ENCODE measurements around the gene EEF1A2. TPM values are rescaled to one million over a fixed set of nuclear protein-coding genes. Genes with fewer than 3 reads are reported as not detected.

EEF1A2 gene
- total RNA-seq, 1 donor from 2014 or later = 0.54 TPM

DNA sequence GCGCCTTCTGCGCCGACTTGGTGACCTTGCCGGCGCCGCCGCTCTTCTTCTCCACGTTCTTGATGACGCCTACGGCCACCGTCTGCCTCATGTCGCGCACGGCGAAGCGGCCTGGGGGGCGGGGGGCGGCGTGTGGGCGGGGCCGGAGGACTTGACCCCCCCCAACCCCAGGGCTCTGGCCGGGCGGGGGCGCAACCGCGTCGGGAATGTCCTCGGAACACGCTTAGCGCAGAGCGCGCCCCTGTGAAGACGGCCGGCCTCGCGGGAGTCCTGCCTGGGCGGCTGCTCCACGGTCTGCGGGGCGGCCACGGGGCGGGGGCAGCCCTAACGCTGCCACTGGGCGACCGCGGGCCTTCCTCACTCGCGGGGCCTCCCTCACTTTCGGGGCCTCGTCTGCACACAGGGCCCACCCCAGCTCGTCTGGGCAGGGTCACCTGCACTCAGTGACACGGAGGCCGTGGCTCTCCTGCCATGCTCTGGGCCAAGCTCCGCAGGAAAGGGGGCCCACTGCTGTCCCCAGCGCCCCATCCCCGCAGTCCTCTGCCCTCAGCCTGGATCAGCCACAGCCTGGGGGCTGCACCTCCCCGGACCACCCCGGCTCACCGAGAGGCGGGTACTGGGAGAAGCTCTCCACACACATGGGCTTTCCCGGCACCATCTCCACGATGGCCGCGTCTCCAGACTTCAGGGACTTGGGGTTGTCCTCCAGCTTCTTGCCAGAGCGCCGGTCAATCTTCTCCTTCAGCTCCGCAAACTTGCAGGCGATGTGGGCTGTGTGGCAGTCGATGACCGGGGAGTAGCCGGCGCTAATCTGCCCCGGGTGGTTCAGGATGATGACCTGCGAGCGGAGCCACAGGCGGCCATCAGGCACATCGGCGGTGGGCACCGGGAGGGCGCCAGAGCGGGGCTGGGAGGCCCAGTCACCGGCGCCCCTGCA, 10.3 kb downstream of the EEF1A2 start:
- Histone ChIP-seq H3K4me3 (peak overlapping the region; percentile 50), H3K27ac (no peak overlapping the region), H3K4me2 (peak overlapping the region; percentile 88), H4K20me1 (ENCODE audit: low read depth) (peaks cover 18% of the 10 kb centered on the region), H2AFZ (replicated peaks) (no peak overlapping the region), H3F3A (ENCODE audit: low read depth) (no peaks in the 10 kb centered on the region), H3K4me1 (peaks cover 7% of the 10 kb centered on the region), H3K27me3 (peaks cover 68% of the 10 kb centered on the region), H3K79me2 (ENCODE audit: low read depth) (no peaks in the 10 kb centered on the region), H3K36me3 (no peaks in the 10 kb centered on the region), H3K9me3 (ENCODE audit: low read depth) (no peaks in the 10 kb centered on the region), H3K9ac (no peak overlapping the region)
- peak; percentile 70 for DNase-seq (ENCODE audit: low spot score)
- Mint-ChIP-seq H3K27ac (no peak overlapping the region), H3K36me3 (peaks cover 3% of the 10 kb centered on the region), H3K4me3 (no peak overlapping the region), H3K9me3 (peaks cover 10% of the 10 kb centered on the region), H3K4me1 (peaks cover 6% of the 10 kb centered on the region), H3K27me3 (ENCODE audit: insufficient read depth, low read depth) (peaks cover 24% of the 10 kb centered on the region)
- TF ChIP-seq, protein P1, sequence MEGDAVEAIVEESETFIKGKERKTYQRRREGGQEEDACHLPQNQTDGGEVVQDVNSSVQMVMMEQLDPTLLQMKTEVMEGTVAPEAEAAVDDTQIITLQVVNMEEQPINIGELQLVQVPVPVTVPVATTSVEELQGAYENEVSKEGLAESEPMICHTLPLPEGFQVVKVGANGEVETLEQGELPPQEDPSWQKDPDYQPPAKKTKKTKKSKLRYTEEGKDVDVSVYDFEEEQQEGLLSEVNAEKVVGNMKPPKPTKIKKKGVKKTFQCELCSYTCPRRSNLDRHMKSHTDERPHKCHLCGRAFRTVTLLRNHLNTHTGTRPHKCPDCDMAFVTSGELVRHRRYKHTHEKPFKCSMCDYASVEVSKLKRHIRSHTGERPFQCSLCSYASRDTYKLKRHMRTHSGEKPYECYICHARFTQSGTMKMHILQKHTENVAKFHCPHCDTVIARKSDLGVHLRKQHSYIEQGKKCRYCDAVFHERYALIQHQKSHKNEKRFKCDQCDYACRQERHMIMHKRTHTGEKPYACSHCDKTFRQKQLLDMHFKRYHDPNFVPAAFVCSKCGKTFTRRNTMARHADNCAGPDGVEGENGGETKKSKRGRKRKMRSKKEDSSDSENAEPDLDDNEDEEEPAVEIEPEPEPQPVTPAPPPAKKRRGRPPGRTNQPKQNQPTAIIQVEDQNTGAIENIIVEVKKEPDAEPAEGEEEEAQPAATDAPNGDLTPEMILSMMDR (IDR thresholded peaks at IDR 0.05) = peak; percentile 11
- peak; percentile 70 for TF ChIP-seq EZH2 (IDR thresholded peaks at IDR 0.05)
- TF ChIP-seq EZH2phosphoT487 (IDR thresholded peaks at IDR 0.05) = peak; percentile 47

DNA sequence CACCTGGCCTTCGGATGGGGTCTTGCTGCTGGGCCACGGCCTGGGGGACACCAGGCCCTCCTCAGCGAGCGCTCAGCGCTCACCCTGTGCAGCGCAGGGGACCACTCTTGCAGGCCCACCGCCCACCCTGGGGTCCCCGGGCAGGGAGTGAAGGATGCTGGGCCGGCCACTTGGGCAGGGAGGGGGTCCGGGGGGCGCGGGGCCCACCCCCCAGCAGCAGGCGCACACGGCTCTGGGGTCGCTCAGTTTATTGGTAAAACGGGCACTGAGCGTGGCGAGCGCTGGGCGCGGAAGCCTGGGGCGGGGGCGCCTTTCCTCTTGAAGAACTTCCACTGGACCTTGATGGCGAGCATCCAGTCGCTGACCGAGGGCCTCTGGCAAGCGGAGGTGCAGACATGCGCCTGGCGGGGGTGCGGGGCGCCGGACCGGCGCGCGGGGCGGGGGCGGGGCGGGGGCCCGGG, 11.1 kb downstream of the EEF1A2 start:
- Histone ChIP-seq H3K4me1 (peaks cover 7% of the 10 kb centered on the region), H3K36me3 (no peaks in the 10 kb centered on the region), H3F3A (ENCODE audit: low read depth) (no peaks in the 10 kb centered on the region), H4K20me1 (ENCODE audit: low read depth) (peaks cover 18% of the 10 kb centered on the region), H3K9me3 (ENCODE audit: low read depth) (no peaks in the 10 kb centered on the region), H3K27me3 (peaks cover 68% of the 10 kb centered on the region), H3K79me2 (ENCODE audit: low read depth) (no peaks in the 10 kb centered on the region), H3K4me3 (peak overlapping the region; percentile 30), H3K9ac (no peak overlapping the region), H3K27ac (no peak overlapping the region), H2AFZ (replicated peaks) (no peak overlapping the region), H3K4me2 (peak overlapping the region; percentile 88)
- Mint-ChIP-seq H3K27ac (no peak overlapping the region), H3K27me3 (ENCODE audit: insufficient read depth, low read depth) (peaks cover 24% of the 10 kb centered on the region), H3K4me3 (no peak overlapping the region), H3K36me3 (peaks cover 3% of the 10 kb centered on the region), H3K9me3 (peaks cover 10% of the 10 kb centered on the region), H3K4me1 (peaks cover 8% of the 10 kb centered on the region)
- TF ChIP-seq EZH2phosphoT487 (IDR thresholded peaks at IDR 0.05) (no peak), EZH2 (IDR thresholded peaks at IDR 0.05) (peak; percentile 77)
- TF ChIP-seq, protein P1 (IDR thresholded peaks at IDR 0.05) = no peak
- no peak for DNase-seq (ENCODE audit: low spot score)

DNA sequence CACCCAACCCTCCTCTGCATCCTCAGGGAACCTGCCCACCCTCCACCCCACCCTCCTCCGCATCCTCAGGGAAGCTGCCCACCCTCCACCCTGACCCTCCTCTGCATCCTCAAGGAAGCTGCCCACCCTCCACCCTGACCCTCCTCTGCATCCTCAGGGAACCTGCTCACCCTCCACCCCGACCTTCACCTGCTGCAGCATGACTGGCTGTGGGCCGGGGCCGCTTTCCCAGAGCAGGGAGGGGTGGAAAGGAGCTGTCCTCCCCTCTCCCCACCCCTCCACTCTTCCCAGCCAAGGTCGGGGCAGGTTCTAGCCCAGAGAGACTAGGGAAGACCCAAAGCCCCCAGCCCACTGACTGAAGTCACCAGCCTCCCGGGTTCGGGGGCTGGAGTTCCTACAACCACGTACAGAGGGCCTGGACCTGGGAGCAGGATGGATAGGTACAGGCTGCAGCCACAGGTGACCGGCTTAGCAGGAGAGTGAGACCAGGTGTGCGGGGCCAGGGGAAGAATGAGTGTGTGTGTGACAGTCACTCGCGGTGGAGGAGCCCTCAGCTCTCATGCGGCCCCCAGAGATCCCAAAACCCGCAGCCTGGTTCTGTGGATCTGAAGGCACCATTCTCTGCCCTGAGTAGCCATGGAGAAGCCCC, 11.6 kb downstream of the EEF1A2 start:
- Histone ChIP-seq H4K20me1 (ENCODE audit: low read depth) (peaks cover 18% of the 10 kb centered on the region), H3K79me2 (ENCODE audit: low read depth) (no peaks in the 10 kb centered on the region), H3F3A (ENCODE audit: low read depth) (no peaks in the 10 kb centered on the region), H3K4me2 (peak overlapping the region; percentile 88), H2AFZ (replicated peaks) (no peak overlapping the region), H3K9ac (no peak overlapping the region), H3K27me3 (peaks cover 68% of the 10 kb centered on the region), H3K9me3 (ENCODE audit: low read depth) (no peaks in the 10 kb centered on the region), H3K27ac (no peak overlapping the region), H3K4me3 (no peak overlapping the region), H3K4me1 (peaks cover 8% of the 10 kb centered on the region), H3K36me3 (no peaks in the 10 kb centered on the region)
- H3K27ac Mint-ChIP-seq = no peak overlapping the region
- no peak for DNase-seq (ENCODE audit: low spot score)
- peaks cover 8% of the 10 kb centered on the region for H3K9me3 Mint-ChIP-seq
- no peak overlapping the region for H3K4me3 Mint-ChIP-seq
- peaks cover 22% of the 10 kb centered on the region for H3K27me3 Mint-ChIP-seq (ENCODE audit: insufficient read depth, low read depth)
- TF ChIP-seq, protein P1 (IDR thresholded peaks at IDR 0.05) = no peak
- TF ChIP-seq EZH2 (IDR thresholded peaks at IDR 0.05) = no peak
- peaks cover 2% of the 10 kb centered on the region for H3K36me3 Mint-ChIP-seq
- H3K4me1 Mint-ChIP-seq = peaks cover 13% of the 10 kb centered on the region
